ENCODE results near the gene MACC1. TPM values are rescaled to one million over a fixed set of nuclear protein-coding genes. Genes with fewer than 3 reads are reported as not detected.
"Not testable (repeated sequence)": the region's sequence is repeated elsewhere in the genome, so short reads cannot be mapped to it uniquely, and the experiment has no call there.

The MACC1 gene
- total and polyA plus RNA-seq, 2 donors (not counting 3 experiments of a cell fraction or from before 2014, with no cell fraction given), result not detected

DNA sequence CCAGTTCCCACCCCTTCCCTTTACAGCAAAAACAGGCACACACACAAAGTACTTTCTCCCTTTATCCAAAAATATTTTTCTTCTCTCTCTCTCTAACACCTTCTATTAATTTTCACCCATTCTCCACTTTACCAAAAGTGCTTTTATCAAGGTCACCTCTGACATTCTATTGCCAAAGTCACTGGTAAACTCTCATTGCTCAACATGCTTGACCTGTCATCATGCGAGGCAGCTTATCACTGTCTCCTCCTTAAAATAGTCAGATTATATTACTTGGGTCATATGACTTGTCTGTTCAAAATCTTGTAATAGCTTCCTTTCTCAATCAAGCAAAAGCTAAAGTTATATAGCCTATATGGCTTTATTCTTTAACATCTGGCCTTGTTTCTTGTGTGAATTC is 28.6 kb downstream of the MACC1 start:
- dilution Hi-C loops (cut with MboI; ENCODE audit: extremely low pct_ligation_motif_present, low sequenced_read_pairs) (no loop called here), intact Hi-C loops (cut with micrococcal nuclease) (no loop called here)
- H3K27me3 ChIP-seq (ENCODE audit: control insufficient read depth in 2 of 2, insufficient read depth in 2 of 2, low read length in 2 of 2), result no peaks in the 10 kb centered on the region
- H4K20me1 ChIP-seq (replicated peaks; ENCODE audit: control insufficient read depth, extremely low read depth, insufficient read depth, low read length), result no peaks in the 10 kb centered on the region
- H3K9ac ChIP-seq (replicated peaks; ENCODE audit: extremely low read depth, insufficient read depth, low read length), result no peak overlapping the region
- no peak overlapping the region for H3K4me3 ChIP-seq (replicated peaks in 1 of 3; ENCODE audit: insufficient read depth in 1 of 3, low read depth in 1 of 3, low read length in 3 of 3)
- H3K79me2 ChIP-seq (ENCODE audit: control insufficient read depth, insufficient read depth, low read length), result no peaks in the 10 kb centered on the region
- CTCF ChIA-PET, result no interaction called here
- POLR2A ChIA-PET, result no interaction called here
- no peak overlapping the region for H2AFZ ChIP-seq (ENCODE audit: low read depth, low read length)
- no peak for FAIRE-seq
- BruUV-seq (replicated peaks), result no TSS peak
- H3K4me2 ChIP-seq (ENCODE audit: insufficient read depth, low read length), result no peak overlapping the region
- H3K9me1 ChIP-seq (replicated peaks; ENCODE audit: control insufficient read depth, extremely low read depth, insufficient read depth, low read length), result no peaks in the 10 kb centered on the region
- H3K36me3 ChIP-seq (ENCODE audit: control insufficient read depth in 2 of 2, extremely low read depth in 1 of 2, insufficient read depth in 2 of 2, low read length in 2 of 2), result no peaks in the 10 kb centered on the region
- H3K9me3 ChIP-seq (replicated peaks; ENCODE audit: control insufficient read depth, insufficient read depth, low read length), result no peaks in the 10 kb centered on the region
- no peaks in the 10 kb centered on the region for H3K4me1 ChIP-seq (ENCODE audit: control insufficient read depth, extremely low read depth, insufficient read depth, low read length)
- no peak for DNase-seq (ENCODE audit: low read depth, low spot score)
- TF ChIP-seq, protein P1, sequence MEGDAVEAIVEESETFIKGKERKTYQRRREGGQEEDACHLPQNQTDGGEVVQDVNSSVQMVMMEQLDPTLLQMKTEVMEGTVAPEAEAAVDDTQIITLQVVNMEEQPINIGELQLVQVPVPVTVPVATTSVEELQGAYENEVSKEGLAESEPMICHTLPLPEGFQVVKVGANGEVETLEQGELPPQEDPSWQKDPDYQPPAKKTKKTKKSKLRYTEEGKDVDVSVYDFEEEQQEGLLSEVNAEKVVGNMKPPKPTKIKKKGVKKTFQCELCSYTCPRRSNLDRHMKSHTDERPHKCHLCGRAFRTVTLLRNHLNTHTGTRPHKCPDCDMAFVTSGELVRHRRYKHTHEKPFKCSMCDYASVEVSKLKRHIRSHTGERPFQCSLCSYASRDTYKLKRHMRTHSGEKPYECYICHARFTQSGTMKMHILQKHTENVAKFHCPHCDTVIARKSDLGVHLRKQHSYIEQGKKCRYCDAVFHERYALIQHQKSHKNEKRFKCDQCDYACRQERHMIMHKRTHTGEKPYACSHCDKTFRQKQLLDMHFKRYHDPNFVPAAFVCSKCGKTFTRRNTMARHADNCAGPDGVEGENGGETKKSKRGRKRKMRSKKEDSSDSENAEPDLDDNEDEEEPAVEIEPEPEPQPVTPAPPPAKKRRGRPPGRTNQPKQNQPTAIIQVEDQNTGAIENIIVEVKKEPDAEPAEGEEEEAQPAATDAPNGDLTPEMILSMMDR (IDR thresholded peaks at IDR 0.05; ENCODE audit: extremely low read depth in 1 of 2, insufficient read depth in 1 of 2, low read depth in 1 of 2, low read length in 2 of 2), result no peak
- TF ChIP-seq POLR2A (IDR thresholded peaks at IDR 0.05; ENCODE audit: low read depth, low read length), result no peak
- TF ChIP-seq POLR2AphosphoS5 (IDR thresholded peaks at IDR 0.05; ENCODE audit: insufficient read depth, low read depth, low read length), result no peak
- no peak for TF ChIP-seq JUN (IDR thresholded peaks at IDR 0.05; ENCODE audit: borderline replicate concordance, insufficient read depth, insufficient read length, low read depth)
- no peak for TF ChIP-seq MYC (IDR thresholded peaks at IDR 0.05; ENCODE audit: low read depth, low read length)
- TF ChIP-seq, protein P2, sequence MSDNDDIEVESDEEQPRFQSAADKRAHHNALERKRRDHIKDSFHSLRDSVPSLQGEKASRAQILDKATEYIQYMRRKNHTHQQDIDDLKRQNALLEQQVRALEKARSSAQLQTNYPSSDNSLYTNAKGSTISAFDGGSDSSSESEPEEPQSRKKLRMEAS (IDR thresholded peaks at IDR 0.05; ENCODE audit: insufficient read depth, insufficient read length), result no peak
- TF ChIP-seq FOS (IDR thresholded peaks at IDR 0.05; ENCODE audit: borderline replicate concordance, insufficient read depth, low read length), result no peak
- no peak for TF ChIP-seq GATA2 (IDR thresholded peaks at IDR 0.05; ENCODE audit: insufficient read depth, insufficient read length, low read depth, low read length)
- TF ChIP-seq EZH2 (IDR thresholded peaks at IDR 0.05; ENCODE audit: borderline replicate concordance, low read depth, low read length, severe bottlenecking), result no peak
- H3K27ac ChIP-seq (ENCODE audit: insufficient read depth, low read depth, low read length), result no peak overlapping the region

DNA sequence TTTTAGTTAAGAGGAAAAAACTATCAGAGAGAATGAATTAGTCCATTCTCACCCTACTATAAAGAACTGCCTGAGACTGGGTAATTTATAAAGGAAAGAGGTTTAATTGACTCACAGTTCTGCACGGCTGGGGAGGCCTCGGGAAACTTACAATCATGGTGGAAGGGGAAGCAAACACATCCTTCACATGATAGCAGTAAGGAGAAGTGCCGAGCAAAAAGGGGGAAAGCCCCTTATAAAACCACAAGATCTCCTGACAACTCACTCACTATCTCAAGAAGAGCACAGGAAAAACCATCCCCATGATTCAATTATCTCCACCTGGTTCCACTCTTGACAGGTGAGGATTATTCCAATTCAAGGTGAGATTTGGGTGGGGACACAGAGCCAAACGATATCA is 29.3 kb downstream of the MACC1 start:
- H3K4me2 ChIP-seq (ENCODE audit: insufficient read depth, low read length); intact Hi-C loops (cut with micrococcal nuclease); POLR2A ChIA-PET; FAIRE-seq; H3K9me1 ChIP-seq (replicated peaks; ENCODE audit: control insufficient read depth, extremely low read depth, insufficient read depth, low read length); H3K36me3 ChIP-seq (ENCODE audit: control insufficient read depth in 2 of 2, extremely low read depth in 1 of 2, insufficient read depth in 2 of 2, low read length in 2 of 2); H4K20me1 ChIP-seq (replicated peaks; ENCODE audit: control insufficient read depth, extremely low read depth, insufficient read depth, low read length); dilution Hi-C loops (cut with MboI; ENCODE audit: extremely low pct_ligation_motif_present, low sequenced_read_pairs); H3K79me2 ChIP-seq (ENCODE audit: control insufficient read depth, insufficient read depth, low read length); H3K4me1 ChIP-seq (ENCODE audit: control insufficient read depth, extremely low read depth, insufficient read depth, low read length); H2AFZ ChIP-seq (ENCODE audit: low read depth, low read length); H3K4me3 ChIP-seq (replicated peaks in 1 of 3; ENCODE audit: insufficient read depth in 1 of 3, low read depth in 1 of 3, low read length in 3 of 3); CTCF ChIA-PET; H3K9me3 ChIP-seq (replicated peaks; ENCODE audit: control insufficient read depth, insufficient read depth, low read length); BruUV-seq (replicated peaks); DNase-seq (ENCODE audit: low read depth, low spot score); H3K9ac ChIP-seq (replicated peaks; ENCODE audit: extremely low read depth, insufficient read depth, low read length); H3K27me3 ChIP-seq (ENCODE audit: control insufficient read depth in 2 of 2, insufficient read depth in 2 of 2, low read length in 2 of 2); H3K27ac ChIP-seq (ENCODE audit: insufficient read depth, low read depth, low read length): not testable (repeated sequence)
